ENCODE data around the gene SYT11. TPM values are rescaled to one million over a fixed set of nuclear protein-coding genes. Genes with fewer than 3 reads are reported as not detected.

SYT11 gene, protein sequence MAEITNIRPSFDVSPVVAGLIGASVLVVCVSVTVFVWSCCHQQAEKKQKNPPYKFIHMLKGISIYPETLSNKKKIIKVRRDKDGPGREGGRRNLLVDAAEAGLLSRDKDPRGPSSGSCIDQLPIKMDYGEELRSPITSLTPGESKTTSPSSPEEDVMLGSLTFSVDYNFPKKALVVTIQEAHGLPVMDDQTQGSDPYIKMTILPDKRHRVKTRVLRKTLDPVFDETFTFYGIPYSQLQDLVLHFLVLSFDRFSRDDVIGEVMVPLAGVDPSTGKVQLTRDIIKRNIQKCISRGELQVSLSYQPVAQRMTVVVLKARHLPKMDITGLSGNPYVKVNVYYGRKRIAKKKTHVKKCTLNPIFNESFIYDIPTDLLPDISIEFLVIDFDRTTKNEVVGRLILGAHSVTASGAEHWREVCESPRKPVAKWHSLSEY
- total RNA-seq: 1 to 10 TPM; 1.2 to 4.6 TPM

DNA sequence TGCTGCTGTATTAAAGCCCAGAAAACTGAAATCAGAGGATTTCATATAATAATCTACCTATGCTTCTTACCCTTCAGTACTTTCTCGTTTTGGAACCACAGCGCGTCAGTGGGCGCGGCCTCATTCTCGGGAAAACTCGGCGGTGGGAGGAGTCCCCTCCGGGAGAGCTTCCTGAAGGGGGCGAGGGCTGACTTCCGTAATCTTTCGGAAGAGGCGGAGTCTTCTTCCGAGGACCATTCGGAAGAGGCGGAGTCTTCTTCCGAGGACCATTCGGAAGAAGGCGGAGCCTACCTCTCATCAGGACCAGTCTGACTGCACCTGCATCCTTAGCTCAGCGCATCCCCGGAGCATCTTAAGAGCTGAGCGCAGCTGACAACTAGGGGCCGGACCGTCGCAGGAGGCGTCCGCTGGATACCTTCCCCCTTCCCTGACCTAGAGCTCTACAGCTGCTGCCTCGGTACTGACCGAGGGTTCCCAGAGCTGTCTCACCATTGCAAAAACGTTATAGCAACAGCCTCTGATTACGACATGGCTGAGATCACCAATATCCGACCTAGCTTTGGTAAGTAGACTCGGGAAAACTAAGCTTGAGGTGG, at the start of gene SYT11:
TSS of gene SYT11 (plus strand) at position 334 of the 596 bp plus-strand sequence. CDS start at position 529, 195 bp downstream.
- peak within 1 kb of the TSS; percentile 13 for H3K4me3 ChIP-seq
- intact Hi-C loops (cut with DNase I): no loop called here
- H3K9me3 ChIP-seq: no peaks in the 10 kb centered on the region
- no peaks in the 10 kb centered on the region for H3K36me3 ChIP-seq
- H3K27ac ChIP-seq: peak within 1 kb of the TSS; percentile 67
- H3K9ac ChIP-seq (ENCODE audit: low read depth in 2 of 2, low read length in 2 of 2): peak within 1 kb of the TSS; percentile 40 to 66
- no peaks in the 10 kb centered on the region for H3K27me3 ChIP-seq
- TF ChIP-seq, protein P1, sequence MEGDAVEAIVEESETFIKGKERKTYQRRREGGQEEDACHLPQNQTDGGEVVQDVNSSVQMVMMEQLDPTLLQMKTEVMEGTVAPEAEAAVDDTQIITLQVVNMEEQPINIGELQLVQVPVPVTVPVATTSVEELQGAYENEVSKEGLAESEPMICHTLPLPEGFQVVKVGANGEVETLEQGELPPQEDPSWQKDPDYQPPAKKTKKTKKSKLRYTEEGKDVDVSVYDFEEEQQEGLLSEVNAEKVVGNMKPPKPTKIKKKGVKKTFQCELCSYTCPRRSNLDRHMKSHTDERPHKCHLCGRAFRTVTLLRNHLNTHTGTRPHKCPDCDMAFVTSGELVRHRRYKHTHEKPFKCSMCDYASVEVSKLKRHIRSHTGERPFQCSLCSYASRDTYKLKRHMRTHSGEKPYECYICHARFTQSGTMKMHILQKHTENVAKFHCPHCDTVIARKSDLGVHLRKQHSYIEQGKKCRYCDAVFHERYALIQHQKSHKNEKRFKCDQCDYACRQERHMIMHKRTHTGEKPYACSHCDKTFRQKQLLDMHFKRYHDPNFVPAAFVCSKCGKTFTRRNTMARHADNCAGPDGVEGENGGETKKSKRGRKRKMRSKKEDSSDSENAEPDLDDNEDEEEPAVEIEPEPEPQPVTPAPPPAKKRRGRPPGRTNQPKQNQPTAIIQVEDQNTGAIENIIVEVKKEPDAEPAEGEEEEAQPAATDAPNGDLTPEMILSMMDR (IDR thresholded peaks at IDR 0.05): no peak
- no peaks in the 10 kb centered on the region for H3K4me1 ChIP-seq
- peak; percentile 97 for DNase-seq

DNA sequence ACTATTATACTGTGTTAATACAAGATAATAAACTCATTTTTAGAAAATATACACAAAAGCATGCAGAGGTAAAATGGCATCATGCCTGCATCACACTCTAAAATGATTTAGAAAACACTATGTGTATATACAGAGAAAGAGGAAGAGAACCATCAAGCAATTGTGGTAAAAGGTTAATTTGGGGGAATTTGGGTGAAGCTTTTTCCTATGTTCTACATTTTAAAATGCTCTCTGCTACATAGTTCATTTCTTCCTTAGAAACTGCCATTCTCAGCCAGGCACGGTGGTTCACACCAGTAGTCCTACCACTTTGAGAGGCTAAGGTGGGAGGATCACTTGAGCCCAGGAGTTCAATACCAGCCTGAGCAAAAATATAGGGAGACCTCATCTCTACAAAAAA, 46.5 kb upstream of the SYT11 start:
- H3K36me3 ChIP-seq: no peaks in the 10 kb centered on the region
- no peaks in the 10 kb centered on the region for H3K9me3 ChIP-seq
- no peak overlapping the region for H3K9ac ChIP-seq (ENCODE audit: low read depth in 2 of 2, low read length in 2 of 2)
- DNase-seq: no peak
- no peaks in the 10 kb centered on the region for H3K4me1 ChIP-seq
- TF ChIP-seq, protein P1 (IDR thresholded peaks at IDR 0.05): no peak
- H3K27ac ChIP-seq: no peak overlapping the region
- H3K27me3 ChIP-seq: no peaks in the 10 kb centered on the region
- H3K4me3 ChIP-seq: no peak overlapping the region
- intact Hi-C loops (cut with DNase I): no loop called here

DNA sequence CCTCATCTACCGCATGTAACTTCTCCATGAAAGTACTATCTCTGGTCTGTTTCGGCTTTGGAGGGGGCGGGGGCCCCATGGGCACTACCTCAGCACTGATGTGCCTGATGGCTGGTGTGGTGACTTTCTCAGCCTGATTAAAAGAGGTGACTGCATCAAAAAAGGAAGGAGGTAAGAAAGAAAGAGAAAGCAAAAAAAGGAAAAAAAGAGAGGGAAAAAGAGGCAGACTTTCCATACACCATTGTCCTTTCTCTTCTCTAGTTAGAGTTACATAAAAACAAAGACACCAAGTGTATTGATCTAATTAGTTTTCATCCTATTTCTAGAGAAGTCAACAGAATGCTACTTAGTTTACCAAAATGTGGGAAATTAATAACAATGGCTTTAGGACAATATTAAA, 45.7 kb upstream of the SYT11 start:
- Histone ChIP-seq H3K36me3 (no peaks in the 10 kb centered on the region), H3K9ac (ENCODE audit: low read depth in 2 of 2, low read length in 2 of 2) (no peak overlapping the region), H3K27ac (no peak overlapping the region), H3K4me1 (no peaks in the 10 kb centered on the region), H3K4me3 (no peak overlapping the region), H3K27me3 (no peaks in the 10 kb centered on the region), H3K9me3 (no peaks in the 10 kb centered on the region)
- DNase-seq: no peak
- intact Hi-C loops (cut with DNase I): no loop called here
- TF ChIP-seq, protein P1 (IDR thresholded peaks at IDR 0.05): no peak

DNA sequence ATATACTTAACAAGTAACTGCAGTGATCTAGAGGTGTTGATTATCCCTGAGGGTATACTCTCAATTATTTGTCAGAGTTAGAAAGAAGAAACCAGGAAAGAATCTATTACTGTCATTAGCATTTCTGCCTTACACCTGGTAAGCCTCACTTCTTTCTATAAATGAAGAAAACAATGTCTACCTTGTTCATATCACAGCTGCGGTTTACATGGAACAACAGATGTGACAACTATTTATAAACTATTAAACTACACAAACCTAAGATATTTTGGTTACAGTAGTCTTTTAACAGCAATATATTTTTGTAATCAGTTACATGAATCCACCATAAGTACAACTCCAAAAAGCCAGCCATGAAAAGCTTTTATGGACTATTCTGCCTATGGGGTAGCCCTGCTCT, 43.0 kb upstream of the SYT11 start:
- Histone ChIP-seq H3K4me3 (no peak overlapping the region), H3K4me1 (no peaks in the 10 kb centered on the region), H3K27ac (no peak overlapping the region), H3K9ac (ENCODE audit: low read depth in 2 of 2, low read length in 2 of 2) (no peak overlapping the region), H3K9me3 (no peaks in the 10 kb centered on the region), H3K27me3 (no peaks in the 10 kb centered on the region), H3K36me3 (no peaks in the 10 kb centered on the region)
- TF ChIP-seq, protein P1 (IDR thresholded peaks at IDR 0.05): no peak
- intact Hi-C loops (cut with DNase I): no loop called here
- no peak for DNase-seq

DNA sequence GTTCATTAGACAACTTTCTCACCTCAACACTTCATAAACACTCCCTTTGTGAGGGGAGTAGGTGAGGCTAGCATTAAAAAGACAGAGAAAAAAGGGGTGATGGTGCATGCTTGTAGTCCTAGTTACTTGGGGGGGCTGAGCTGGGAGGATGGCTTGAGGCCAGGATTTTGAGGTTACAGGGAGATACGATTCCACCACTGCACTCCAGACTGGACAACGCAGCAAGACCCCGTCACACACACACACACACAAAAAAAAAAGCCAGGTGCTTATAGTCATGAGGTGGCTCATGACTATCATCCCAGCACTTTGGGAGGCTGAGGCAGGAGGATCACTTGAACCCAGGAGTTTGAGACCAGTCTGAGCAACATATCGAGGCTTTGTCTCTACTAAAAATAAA, 31.9 kb upstream of the SYT11 start:
- Histone ChIP-seq H3K9ac (ENCODE audit: low read depth in 2 of 2, low read length in 2 of 2) (no peak overlapping the region), H3K4me1 (no peaks in the 10 kb centered on the region), H3K27me3 (no peaks in the 10 kb centered on the region), H3K36me3 (peaks cover 3% of the 10 kb centered on the region), H3K4me3 (no peak overlapping the region), H3K27ac (no peak overlapping the region), H3K9me3 (no peaks in the 10 kb centered on the region)
- DNase-seq: no peak
- intact Hi-C loops (cut with DNase I): no loop called here
- TF ChIP-seq, protein P1 (IDR thresholded peaks at IDR 0.05): no peak

Data from colonic mucosa (tissue), 4 donors.